Smooth muscle cell of the brain vasculature (primary cell): ENCODE data around the gene THRSP.

ENCODE experiments used
- DNase-seq: peaks from one replicate; pipeline ENCODE4 v3.0.0-alpha.2; 2012; ENCODE audit warnings: low read depth, low spot score

Gene THRSP

GRCh38 chr11:78097666-78098385 lies 34.2 kb downstream of the THRSP start:
- no peak for DNase-seq

- DNase-seq: no peak
These were observed 36.0 kb downstream of the THRSP start for GRCh38 chr11:78099666-78100065.

- DNase-seq: no peak
These were observed 36.6 kb downstream of the THRSP start for GRCh38 chr11:78100261-78100660.

- DNase-seq: no peak
These were observed 37.2 kb downstream of the THRSP start for GRCh38 chr11:78100676-78101472.

GRCh38 chr11:78109081-78110015 lies 45.7 kb downstream of the THRSP start:
- DNase-seq: no peak

GRCh38 chr11:78110351-78110750 lies 46.7 kb downstream of the THRSP start:
- no peak for DNase-seq

- no peak for DNase-seq
These were observed 47.2 kb downstream of the THRSP start for GRCh38 chr11:78110830-78111229.

GRCh38 chr11:78111298-78111697 lies 47.6 kb downstream of the THRSP start:
- no peak for DNase-seq

- no peak for DNase-seq
These were observed 49.1 kb downstream of the THRSP start for GRCh38 chr11:78112582-78113275.
